ENCODE data around the gene PKNOX1.
"Not testable (repeated sequence)": the region's sequence is repeated elsewhere in the genome, so short reads cannot be mapped to it uniquely, and the experiment has no call there.

GRCh38 chr21:43037918-43038658 lies 63.7 kb downstream of the PKNOX1 start:
- TF ChIP-seq CTCF (IDR thresholded peaks at IDR 0.05; ENCODE audit: insufficient read depth, low read length, poor library complexity, severe bottlenecking); EZH2phosphoT487 (conservative IDR thresholded peaks at IDR 0.05; ENCODE audit: low read length): not testable (repeated sequence)
